NCI-H2227 treated with DMSO at 0.1 percent for 48 hours (cell line): ENCODE measurements around the gene EEPD1.
"Not testable (repeated sequence)": the region's sequence is repeated elsewhere in the genome, so short reads cannot be mapped to it uniquely, and the experiment has no call there.

Experiments used
- DNase-seq: peaks from one replicate; lab custom pipeline; 2025; lab: John Stamatoyannopoulos, UW

Gene EEPD1

DNA sequence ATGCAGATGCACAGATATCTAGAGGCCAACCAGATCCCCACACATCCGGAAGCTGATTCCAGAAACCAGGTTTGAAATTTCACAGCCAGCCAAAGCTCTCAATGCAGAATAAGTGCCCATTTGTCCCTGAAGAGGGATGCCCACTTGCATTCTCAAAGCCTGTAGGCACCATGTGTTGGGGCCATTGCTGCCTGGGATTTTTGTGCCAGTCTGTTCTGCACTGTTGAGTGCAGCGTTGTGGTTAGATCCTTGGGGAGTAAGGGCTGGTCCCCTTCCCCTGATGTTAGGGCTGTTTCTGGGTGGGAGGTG is 62.4 kb downstream of the EEPD1 start:
- peak; percentile 8 for DNase-seq

DNA sequence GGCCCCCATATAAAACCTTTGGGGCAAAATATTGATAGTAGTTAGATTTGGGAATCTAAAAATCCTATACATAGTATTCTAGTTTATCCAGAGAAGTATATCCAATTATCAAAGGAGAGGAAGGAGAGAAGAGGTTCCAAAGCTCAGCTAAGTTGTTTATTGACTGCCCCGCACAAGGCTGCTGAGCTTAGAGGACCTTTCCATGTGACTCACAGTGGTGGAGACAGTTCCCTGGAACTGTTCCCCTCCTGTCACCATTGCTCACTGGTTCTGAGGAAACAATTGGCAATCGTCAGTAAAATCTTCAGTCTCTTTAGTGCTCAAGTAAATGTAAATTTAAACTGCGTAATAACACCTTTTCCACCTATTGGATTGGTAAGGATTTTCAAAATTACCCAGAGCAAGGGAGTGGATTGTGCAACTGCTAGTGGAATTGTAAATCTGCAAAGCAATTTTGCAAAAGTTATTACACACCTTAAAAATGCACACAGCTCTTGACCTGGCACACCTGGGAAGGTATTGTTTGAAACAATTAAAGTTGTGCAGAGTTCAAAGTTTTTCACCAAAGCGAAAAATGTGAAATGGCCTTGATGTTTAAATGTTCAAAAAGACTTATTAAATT is 63.1 kb downstream of the EEPD1 start:
- DNase-seq: no peak

DNA sequence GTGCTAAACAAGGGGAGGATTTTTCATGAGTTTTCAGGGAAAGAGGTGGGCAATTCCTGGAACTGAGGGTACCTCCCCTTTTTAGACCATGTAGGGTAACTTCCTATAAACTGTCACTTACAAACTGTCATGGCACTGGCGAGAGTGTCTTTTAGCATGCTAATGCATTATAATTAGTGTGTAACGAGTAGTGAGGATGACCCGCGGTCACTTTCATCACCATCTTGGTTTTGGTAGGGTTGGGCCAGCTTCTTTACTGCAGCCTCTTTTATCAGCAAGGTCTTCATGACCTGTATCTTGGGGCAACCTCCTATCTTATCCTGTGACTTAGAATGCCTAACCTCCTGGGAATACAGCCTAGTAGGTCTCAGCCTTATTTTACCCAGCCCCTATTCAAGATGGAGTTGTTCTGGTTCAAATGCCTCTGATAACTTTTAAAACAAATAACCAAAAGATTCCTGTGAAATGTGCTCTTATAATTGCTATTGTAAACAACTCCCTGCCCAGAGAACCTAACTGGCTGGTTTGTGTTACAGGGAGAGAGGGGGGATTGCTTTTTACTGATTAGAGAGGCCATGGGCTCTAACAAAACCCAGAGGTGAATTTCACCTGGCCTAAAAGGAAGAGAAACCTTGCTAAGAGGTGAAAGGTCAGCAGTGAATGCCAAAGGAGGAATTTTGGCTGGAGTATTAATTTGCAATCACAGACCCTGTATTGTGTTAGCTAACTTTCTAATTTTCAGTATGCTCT is 64.3 kb downstream of the EEPD1 start:
- DNase-seq: no peak

DNA sequence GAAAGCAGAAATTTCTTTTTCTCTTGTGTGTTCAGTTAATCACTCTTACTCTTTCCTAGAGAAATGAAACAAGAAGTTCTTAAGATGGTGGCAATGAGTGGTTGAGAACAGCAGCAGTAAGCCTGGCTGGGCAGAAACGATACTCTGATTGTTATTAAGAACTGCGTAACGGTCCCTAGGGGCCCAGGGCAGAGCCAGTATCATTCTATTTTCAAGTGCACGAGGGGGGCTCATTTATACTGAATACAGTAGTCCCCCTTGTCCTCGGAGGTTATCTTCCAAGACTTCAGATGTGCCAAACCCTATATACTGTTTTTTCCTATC is 64.9 kb downstream of the EEPD1 start:
- no peak for DNase-seq

DNA sequence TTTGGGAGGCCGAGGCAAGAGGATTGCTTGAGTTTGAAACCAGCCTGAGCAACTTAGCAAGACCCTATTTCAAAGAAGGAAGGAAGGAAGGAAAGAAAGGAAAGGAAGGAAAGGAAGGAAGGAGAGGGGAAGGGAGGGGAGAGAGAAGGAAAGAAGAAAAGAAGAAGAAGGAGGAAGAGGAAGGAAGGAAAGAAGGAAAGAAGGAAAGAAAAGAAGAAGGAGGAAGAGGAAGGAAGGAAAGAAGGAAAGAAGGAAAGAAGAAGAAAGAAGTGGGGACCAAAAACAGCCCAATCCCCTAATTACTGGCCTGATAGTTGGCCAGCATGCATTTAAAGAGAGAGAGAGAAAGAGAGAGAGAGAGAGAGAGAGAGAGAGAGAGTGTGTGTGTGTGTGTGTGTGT is 66.4 kb downstream of the EEPD1 start:
- DNase-seq: no peak

DNA sequence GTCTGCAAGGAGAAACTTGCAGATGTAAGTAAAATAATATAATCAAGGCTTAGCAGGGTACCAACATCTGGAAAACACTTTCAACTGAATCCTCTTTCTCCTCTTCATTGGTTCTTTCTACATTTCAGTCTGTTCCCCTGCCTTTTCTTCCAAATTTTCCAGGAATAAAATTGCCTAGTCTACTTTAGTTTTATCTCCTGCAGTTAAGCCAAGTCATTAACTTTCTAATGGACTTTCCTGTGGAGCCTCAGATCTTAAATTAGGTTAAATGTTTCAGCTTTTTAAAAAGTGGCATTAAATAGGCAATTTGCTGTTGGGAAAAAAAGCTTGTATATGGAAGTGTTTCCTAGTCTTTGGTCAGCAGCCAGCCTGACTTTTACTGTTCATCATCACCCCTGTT is 70.8 kb downstream of the EEPD1 start:
- no peak for DNase-seq

DNA sequence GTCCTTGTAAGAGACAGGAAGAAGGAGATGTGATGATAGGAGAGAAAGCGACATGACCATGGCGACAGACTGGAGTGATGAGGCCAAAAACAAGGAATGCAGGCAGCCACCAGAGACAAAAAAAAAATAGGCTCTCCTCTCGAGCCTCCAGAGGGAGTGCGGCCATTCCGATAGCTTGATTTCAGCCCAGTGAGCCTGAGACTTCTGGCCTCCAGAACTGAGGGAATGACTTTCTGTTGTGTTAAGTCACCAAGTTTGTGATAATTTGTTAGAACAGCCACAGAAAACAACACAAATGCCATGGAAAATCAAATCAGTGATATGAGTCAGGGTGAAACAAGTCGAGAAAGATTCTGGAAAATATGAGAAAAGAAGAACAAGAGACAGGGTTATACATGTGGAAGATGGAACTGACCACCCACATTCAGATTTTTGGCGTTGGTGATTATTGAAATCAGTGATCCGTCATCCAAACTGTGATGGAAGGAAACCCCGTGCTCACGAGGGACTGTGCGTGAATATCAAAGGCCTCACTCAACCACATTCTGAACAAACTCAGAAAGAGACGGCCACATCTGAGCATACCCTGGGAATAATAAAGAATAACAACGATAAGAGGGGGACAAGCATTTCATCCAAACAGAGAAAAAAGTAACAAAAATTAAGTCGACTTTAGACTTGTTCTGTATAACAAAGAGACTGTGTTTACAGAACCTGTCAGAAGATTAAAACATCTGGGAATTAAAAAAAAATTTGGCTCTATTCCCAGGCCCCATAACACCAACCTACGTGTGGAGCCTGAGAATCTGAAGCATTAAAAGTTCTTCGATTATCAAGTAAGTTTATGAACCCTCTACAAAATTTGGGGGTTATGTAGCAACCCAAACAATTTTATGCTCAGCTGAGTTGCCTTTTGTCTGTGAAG is 72.1 kb downstream of the EEPD1 start:
- DNase-seq: no peak

DNA sequence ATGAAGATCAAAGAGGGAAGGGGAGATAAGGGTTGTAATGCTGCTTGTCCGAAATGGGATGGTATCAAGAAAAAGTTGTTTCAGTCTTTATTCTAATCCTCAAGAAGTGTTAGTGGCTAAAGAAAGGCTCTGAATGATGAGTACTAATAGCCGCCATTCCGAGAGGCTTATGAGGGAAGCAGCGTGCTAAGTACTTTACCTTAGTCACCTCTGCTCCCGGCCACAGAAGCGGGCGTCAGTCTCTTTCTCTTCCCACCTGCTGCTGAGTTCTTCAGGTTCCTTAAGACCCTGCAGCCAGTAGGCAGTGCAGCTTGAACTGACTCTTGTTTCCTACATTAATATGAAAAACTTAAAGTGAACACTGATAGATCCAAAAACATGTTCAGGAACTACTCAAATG is 73.1 kb downstream of the EEPD1 start:
- no peak for DNase-seq

DNA sequence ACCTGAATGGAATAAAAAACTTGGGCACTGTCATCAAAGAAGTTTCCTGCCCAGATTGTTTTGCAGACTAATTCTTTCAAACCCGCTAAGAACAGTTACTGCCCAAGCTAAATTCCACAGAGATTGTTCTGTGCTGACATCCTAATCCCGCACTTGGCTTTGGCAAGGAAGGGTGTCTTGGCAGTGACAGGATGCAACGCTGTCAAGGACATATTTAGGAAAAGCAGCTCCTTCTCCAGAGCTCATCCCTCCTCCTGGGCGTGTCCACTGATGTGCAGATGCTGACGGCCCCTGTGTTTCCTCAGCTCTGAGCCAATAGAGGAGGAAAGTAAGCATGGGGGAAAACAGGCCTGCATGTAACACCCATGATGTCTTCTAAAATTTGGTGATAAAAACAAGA is 74.2 kb downstream of the EEPD1 start:
- DNase-seq: no peak

DNA sequence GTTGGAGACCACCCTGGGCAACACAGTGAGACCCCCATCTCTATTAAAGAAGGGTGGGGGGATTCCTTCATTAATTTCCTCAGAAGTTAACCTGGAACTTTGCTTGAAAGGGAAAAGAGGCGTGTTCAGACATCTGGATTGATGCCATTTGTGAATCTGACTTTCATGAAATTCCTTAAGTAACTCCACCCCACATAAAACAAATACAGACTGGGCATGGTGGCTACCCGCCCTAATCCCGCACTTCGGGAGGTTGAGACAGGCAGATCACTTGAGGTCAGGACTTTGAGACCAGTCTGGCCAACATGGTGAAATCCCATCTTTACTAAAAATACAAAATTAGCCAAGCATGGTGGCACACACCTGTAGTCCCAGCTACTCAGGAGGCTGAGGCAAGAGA is 75.0 kb downstream of the EEPD1 start:
- DNase-seq: no peak

DNA sequence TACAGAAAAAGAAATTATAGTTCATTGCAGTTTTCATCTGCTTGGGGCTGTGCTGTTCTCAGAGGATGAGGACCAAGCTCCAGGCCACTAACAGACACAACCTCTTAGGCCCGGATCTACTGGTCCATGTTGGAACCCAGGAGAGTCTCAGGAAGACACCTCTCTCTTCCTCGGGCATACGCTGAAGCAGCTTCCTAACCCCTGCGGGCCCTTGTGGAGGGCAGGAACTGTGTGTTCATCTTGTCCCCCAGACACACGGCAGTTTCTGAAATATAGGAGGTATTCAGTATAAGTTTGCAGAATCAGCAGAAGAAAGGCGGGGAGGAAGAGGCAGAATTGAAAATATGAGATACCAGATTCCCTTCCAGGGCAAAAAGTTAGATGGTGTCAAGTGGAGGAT is 78.4 kb downstream of the EEPD1 start:
- no peak for DNase-seq

DNA sequence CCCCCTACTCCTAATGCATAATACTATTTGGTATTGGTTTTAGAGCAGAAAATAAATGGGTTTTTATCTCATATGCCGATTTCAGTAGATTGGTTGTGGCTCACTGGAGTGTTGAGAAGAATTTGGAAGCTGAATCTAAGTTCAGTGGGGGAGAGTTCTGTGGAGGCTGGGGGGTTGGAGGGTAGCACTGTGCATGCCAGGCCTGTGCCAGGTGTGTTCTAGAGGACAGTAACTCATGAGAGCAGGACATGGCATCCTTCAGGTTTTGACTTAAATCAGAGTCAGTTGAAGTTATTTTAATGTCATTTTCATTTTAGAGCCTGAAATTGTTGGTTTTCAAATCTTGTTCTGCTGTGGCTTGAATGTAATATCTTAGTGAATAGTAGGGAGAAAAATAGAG is 79.5 kb downstream of the EEPD1 start:
- no peak for DNase-seq

DNA sequence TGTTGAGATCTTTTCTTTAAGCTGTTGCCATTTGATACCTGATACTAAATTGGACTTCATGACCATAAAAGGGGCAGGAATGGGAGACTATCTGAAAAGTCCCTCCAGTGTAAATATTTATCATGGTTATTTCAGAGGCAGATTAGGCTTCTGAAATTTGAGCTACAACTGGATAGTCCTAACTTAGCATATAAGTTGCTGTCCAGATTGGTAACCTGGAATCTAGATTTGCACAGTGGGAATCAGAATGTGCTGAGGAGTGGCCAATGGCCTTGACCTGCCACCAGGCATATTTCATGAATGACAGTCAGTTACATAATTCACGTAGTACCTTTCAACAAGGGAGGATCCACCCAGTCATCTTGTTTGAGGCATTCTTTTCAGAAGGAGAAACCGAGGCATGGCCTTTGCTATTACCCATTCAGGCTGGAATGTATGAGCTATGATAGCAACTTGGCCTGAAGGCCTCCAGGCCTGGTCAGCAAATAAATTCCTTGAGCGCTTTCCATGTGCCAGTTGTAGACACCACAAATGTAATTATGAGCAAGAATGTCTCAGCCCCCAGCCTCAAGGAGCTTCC is 80.0 kb downstream of the EEPD1 start:
- no peak for DNase-seq

DNA sequence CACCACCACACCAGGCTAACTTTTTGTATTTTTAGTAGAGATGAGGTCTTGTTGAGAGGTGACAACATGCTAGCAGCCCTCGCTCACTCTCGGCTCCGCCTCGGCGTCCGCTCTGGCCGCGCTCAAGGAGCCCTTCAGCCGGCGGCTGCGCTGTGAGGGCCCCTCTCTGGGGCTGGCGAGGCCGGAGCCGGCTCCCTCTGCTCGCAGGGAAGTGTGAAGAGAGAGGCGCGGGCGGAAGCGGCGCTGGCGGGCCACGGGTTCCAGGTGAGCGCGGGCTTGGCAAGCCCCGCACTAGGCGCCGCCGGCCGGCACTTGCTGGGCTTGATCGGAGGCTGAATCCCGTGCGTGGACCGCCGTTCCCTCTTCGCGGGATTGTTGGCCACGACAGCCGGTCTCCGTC is 83.0 kb downstream of the EEPD1 start:
- DNase-seq: no peak

DNA sequence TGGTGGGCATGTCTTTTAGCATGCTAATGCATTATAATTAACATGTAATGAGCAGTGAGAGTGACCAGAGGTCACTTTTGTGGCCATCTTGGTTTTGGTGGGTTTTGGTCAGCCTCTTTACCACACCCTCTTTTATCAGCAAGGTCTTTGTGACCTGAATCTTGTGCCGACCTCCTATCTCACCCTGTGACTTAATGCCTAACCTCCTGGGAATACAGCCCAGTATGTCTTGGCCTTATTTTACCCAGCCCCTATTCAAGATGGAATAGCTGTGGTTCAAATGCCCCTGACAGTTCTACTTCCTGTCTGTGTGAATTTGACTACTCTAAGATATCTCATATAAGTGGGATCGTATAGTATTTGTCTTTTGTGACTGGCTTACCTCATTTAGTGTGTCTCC is 85.1 kb downstream of the EEPD1 start:
- no peak for DNase-seq

DNA sequence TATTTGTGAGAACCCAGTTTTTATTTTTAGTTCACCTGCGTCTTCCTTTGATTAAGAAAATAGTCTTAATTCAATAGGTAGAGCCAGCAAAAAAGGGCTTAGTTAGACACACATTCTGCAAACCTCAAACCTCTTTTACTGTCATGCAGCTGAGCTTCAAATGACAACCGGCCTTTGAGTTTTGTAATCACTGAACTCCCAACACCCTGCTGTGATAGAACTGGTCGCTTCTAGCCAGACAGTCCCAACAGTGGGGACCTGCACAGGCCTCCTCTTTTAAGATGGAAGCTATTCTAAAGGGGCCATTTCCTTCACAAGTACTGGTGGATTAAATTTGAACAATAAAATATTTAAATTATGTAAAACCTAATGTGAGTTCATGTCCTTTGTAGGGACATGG is 90.3 kb downstream of the EEPD1 start:
- not testable (repeated sequence) for DNase-seq

DNA sequence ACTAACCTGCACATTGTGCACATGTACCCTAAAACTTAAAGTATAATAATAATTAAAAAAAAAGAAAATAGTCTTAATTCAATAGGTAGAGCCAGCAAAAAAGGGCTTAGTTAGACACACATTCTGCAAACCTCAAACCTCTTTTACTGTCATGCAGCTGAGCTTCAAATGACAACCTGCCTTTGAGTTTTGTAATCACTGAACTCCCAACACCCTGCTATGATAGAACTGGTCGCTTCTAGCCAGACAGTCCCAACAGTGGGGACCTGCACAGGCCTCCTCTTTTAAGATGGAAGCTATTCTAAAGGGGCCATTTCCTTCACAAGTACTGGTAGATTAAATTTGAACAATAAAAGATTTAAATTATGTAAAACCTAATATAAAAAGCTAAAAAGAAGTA is 90.9 kb downstream of the EEPD1 start:
- DNase-seq: not testable (repeated sequence)

DNA sequence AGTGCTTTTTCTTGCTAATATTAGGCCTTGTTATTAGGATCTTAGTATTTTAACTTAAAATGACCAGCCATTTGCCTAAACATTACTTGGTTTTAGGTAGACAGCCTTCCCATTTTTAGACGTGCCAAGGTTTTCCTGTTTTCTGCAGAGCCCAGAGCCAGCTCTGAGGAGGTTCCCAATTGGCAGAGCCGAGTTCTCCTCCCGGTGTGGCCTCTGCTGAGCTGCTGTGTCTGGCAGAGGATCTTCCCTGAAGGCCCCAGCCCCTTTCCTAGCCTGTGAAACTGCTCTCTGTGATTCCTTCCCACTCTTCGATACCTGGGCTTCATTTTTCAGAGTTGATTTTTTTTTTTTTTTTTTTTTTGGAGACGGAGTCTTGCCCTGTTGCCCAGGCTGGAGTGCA is 91.4 kb downstream of the EEPD1 start:
- DNase-seq: no peak

DNA sequence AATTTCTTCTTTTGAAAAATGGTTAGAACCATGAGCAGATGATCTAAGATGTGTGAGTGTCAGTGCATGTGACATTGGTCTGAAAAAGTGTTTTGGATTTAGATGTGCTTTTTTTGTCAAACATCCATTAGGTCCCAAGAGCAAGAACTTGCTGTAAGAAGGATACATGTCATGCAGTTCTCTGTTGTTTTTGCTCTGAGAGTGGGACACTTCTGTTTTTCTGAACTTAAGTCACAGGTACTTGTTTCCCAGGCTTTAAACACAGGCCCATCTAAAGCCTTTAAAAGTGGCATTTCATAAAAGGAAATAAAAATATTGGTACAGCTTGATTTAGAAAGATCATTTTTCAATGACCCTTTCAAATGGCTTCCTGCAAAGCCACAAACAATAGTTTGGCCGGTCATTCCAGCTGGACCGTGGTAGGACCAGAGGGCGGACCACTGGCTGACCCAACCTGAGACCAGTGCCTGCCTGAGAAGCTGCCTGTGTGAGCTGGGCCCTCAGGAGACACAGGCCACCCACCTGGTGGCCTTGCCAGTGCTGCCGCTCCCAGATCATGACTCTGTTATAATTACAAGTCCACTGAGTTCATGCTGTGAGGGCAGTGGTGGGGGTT is 92.7 kb downstream of the EEPD1 start:
- no peak for DNase-seq

DNA sequence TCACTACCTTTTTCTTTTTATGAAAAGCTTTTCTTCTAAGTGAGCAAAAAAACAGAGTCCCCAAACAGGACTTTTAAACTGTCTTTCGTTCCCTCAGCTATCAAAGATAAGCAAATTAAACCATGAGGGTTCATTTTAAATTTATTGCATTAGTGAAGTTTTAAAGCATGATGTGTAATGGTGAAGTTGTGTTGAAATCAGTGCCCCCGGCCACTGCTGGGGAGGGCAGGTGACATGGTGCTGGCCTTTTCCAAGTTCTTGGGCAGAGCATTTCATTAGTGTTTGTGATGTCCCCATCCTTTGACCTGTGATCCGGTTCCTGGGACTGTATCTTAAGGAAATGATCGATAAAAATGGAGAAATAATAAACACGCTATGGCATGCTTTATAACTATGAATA is 96.0 kb downstream of the EEPD1 start:
- DNase-seq: no peak

DNA sequence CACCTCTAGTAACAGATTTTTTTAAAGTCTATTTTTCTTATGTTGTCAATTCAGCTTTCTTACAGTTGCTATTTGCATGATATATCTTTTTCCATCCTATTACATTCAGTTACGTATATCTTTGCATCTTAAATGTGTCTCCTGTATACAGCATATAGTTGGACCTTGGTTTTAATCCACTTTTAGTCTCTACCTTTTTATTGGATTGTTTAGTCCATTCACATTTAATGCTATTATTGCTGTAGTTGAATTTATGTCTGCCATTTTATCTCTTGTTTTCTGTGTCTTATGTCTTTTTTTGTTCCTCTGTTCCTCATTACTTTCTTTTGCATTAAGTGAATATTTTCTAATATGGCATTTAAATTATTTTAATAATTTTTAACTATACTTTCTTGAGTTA is 100.6 kb downstream of the EEPD1 start:
- DNase-seq: no peak

DNA sequence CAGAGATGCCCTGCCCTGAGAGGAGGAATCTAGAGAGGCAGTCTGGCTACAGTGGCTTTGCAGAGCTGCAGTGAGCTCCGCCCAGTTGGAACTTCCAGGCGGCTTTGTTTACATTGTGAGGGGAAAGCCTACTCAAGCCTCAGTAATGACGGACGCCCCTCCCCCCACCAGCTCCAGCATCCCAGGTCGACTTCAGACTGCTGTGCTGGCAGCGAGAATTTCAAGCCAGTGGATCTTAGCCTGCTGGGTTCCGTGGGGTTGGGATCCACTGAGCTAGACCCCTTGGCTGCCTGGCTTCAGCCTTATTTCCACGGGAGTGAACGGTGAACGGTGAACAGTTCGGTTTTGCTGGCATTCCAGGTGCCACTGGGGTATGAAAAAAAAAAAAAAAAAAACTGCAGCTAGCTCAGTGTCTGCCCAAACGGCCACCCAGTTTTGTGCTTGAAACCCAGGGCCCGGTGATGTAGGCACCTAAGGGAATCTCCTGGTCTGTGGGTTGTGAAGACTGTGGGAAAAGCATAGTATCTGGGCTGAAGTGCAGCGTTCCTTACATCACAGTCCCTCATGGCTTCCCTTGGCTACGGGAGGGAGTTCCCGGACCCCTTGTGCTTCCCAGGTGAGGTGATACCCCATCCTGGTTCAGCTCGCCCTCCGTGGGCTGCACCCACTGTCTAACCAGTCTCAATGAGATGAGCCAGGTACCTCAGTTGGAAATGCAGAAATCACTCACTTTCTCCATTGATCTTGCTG is 105.6 kb downstream of the EEPD1 start:
- DNase-seq: peak; percentile 69
